HepG2 (cell line): Measurements from ENCODE around the gene PKP4. TPM values are rescaled to one million over a fixed set of nuclear protein-coding genes. Genes with fewer than 3 reads are reported as not detected.

ENCODE experiments used
- ELF3 ChIP-seq: IDR thresholded peaks from 2 replicates; pipeline ENCODE4 v1.6.1; 2016; ENCODE audit warnings: missing genetic modification reagents, missing compliant biosample characterization
- GATAD2A ChIP-seq: IDR thresholded peaks from 2 replicates; pipeline ENCODE4 v1.6.1; 2016
- HMGA1 ChIP-seq: sonication (generic); formaldehyde crosslinking; conservative IDR thresholded peaks from 2 replicates; pipeline ENCODE4 v1.4.0; 2020; ENCODE audit warnings: missing genetic modification reagents
- HNRNPUL1 ChIP-seq: fragments of 200-400 bp; formaldehyde crosslinking; IDR thresholded peaks from 2 replicates; pipeline ENCODE4 v1.6.1; 2017; ENCODE audit warnings: low read depth, mild to moderate bottlenecking, low read length, moderate library complexity
- HOXA3 ChIP-seq: sonication (generic); formaldehyde crosslinking; IDR thresholded peaks from 2 replicates; pipeline ENCODE4 v1.5.0; 2020; ENCODE audit warnings: missing genetic modification reagents
- MED13 ChIP-seq: sonication (generic); formaldehyde crosslinking; IDR thresholded peaks from 2 replicates; pipeline ENCODE4 v1.5.0; 2020; ENCODE audit warnings: missing genetic modification reagents
- MTA3 ChIP-seq: sonication (generic); formaldehyde crosslinking; IDR thresholded peaks from 2 replicates; pipeline ENCODE4 v1.4.0; 2020; ENCODE audit warnings: missing genetic modification reagents
- ZBTB3 ChIP-seq: sonication (generic); formaldehyde crosslinking; IDR thresholded peaks from 2 replicates; pipeline ENCODE4 v1.4.0; 2020; ENCODE audit warnings: low read depth, mild to moderate bottlenecking, moderate library complexity, missing genetic modification reagents, borderline replicate concordance
- ZNF138 ChIP-seq: sonication (generic); formaldehyde crosslinking; IDR thresholded peaks from 2 replicates; pipeline ENCODE4 v1.5.0; 2020; ENCODE audit warnings: mild to moderate bottlenecking, low read depth, missing genetic modification reagents
- ZNF160 ChIP-seq: sonication (generic); formaldehyde crosslinking; IDR thresholded peaks from 2 replicates; pipeline ENCODE4 v1.8.0; 2022; ENCODE audit warnings: mild to moderate bottlenecking, inconsistent platforms, missing genetic modification reagents
- ZNF224 ChIP-seq: sonication (generic); formaldehyde crosslinking; IDR thresholded peaks from 2 replicates; pipeline ENCODE4 v1.5.0; 2020; ENCODE audit warnings: mild to moderate bottlenecking, missing genetic modification reagents
- ZNF501 ChIP-seq: sonication (generic); formaldehyde crosslinking; IDR thresholded peaks from 2 replicates; pipeline ENCODE4 v1.5.1; 2020; ENCODE audit warnings: mild to moderate bottlenecking, moderate library complexity, missing genetic modification reagents
- ZNF563 ChIP-seq: sonication (generic); formaldehyde crosslinking; IDR thresholded peaks from 2 replicates; pipeline ENCODE4 v1.8.0; 2022; ENCODE audit warnings: mild to moderate bottlenecking, moderate library complexity, missing genetic modification reagents
- ZNF660 ChIP-seq: sonication (generic); formaldehyde crosslinking; IDR thresholded peaks from 2 replicates; pipeline ENCODE4 v1.5.1; 2020; ENCODE audit warnings: mild to moderate bottlenecking, low read depth, missing genetic modification reagents, borderline replicate concordance
- polyA plus RNA-seq, 8 experiments: library from polyadenylated mRNA; depleted of rRNA in 3 of 8; stranded (reverse) in 7 of 8; unstranded in 1 of 8; fragments of >200 nt; fragmentation: Illumina TruSeq in 4 of 8; extraction: Trizol in 4 of 8; gene quantifications; 2 replicates each; pipeline versions ENCODE4 v1.2.1 to v1.2.3, GENCODE V29; 2011 to 2016; ENCODE audit warnings: low read depth in 4 of 8, missing spikeins in 1 of 8, mixed read lengths in 1 of 8; ENCODE audit not compliant: insufficient read depth in 1 of 8
- total RNA-seq, 5 experiments: library from RNA; depleted of rRNA; stranded (reverse); fragments of >200 nt; fragmentation: Illumina TruSeq; extraction: Trizol; gene quantifications; 2 replicates each; pipeline ENCODE4 v1.2.3, GENCODE V29; 2016; ENCODE audit warnings: low read depth in 1 of 5
- TF ChIP-seq, protein P1 (sequence below), 2 experiments: sonication (generic) in 1 of 2; formaldehyde crosslinking in 1 of 2; IDR thresholded peaks; 2 replicates each; pipeline versions ENCODE4 v1.4.0 to v1.6.1; 2016 to 2020; ENCODE audit warnings: borderline replicate concordance in 1 of 2, low read depth in 1 of 2, mild to moderate bottlenecking in 1 of 2, missing genetic modification reagents in 1 of 2
- TF ChIP-seq, protein P2 (sequence below): IDR thresholded peaks from 2 replicates; pipeline ENCODE4 v1.6.1; 2016; ENCODE audit warnings: low read depth

The PKP4 gene
- total and polyA plus RNA-seq, 2 of the 13 experiments (the other 11 are each of a cell fraction or from before 2014, with no cell fraction given): 80.9 to 90.5 TPM

GRCh38 chr2:158560259-158560658, 103.5 kb downstream of the PKP4 start (continued):
- TF ChIP-seq MTA3 (CRISPR knock-in tag) (no peak), ZNF160 (no peak), ZNF138 (CRISPR knock-in tag) (no peak), ZNF224 (CRISPR knock-in tag) (no peak), MED13 (CRISPR knock-in tag) (no peak), GATAD2A (CRISPR knock-in tag) (peak; percentile 62; the same call in 1 of the 2 replicates), HMGA1 (CRISPR knock-in tag) (no peak), ZNF563 (CRISPR knock-in tag) (no peak), HNRNPUL1 (peak; percentile 96), HOXA3 (CRISPR knock-in tag) (no peak), ZNF501 (no peak), ZNF660 (CRISPR knock-in tag) (no peak), ELF3 (CRISPR knock-in tag) (peak; percentile 75), ZBTB3 (CRISPR knock-in tag) (no peak)
- TF ChIP-seq, protein P1, sequence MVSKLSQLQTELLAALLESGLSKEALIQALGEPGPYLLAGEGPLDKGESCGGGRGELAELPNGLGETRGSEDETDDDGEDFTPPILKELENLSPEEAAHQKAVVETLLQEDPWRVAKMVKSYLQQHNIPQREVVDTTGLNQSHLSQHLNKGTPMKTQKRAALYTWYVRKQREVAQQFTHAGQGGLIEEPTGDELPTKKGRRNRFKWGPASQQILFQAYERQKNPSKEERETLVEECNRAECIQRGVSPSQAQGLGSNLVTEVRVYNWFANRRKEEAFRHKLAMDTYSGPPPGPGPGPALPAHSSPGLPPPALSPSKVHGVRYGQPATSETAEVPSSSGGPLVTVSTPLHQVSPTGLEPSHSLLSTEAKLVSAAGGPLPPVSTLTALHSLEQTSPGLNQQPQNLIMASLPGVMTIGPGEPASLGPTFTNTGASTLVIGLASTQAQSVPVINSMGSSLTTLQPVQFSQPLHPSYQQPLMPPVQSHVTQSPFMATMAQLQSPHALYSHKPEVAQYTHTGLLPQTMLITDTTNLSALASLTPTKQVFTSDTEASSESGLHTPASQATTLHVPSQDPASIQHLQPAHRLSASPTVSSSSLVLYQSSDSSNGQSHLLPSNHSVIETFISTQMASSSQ (IDR thresholded peaks at IDR 0.05; ENCODE audit: low read depth): peak; percentile 87
- TF ChIP-seq, protein P1 (CRISPR knock-in tag; IDR thresholded peaks at IDR 0.05; ENCODE audit: borderline replicate concordance): peak; percentile 91; the same call in 1 of the 2 replicates
- TF ChIP-seq, protein P2, sequence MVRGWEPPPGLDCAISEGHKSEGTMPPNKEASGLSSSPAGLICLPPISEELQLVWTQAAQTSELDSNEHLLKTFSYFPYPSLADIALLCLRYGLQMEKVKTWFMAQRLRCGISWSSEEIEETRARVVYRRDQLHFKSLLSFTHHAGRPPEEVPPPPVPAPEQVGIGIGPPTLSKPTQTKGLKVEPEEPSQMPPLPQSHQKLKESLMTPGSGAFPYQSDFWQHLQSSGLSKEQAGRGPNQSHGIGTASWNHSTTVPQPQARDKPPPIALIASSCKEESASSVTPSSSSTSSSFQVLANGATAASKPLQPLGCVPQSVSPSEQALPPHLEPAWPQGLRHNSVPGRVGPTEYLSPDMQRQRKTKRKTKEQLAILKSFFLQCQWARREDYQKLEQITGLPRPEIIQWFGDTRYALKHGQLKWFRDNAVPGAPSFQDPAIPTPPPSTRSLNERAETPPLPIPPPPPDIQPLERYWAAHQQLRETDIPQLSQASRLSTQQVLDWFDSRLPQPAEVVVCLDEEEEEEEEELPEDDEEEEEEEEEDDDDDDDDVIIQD (CRISPR knock-in tag): no peak; the same call in 1 of the 2 replicates
